ENCODE results near the gene APC.

GRCh38 chr5:112800891-112801290 is 63.2 kb downstream of the APC start:
- no peak for TF ChIP-seq POLR2AphosphoS5 (IDR thresholded peaks at IDR 0.05; ENCODE audit: borderline replicate concordance, low read depth, low read length)
- no peak for TF ChIP-seq EZH2 (IDR thresholded peaks at IDR 0.05)
- no peak for TF ChIP-seq FOXP2 (optimal IDR thresholded peaks at IDR 0.05; ENCODE audit: control extremely low read depth, extremely low read length, insufficient read depth)

Data from SK-N-MC (cell line).